ENCODE results near the gene CYP2A6.
"Not testable (repeated sequence)": the region's sequence is repeated elsewhere in the genome, so short reads cannot be mapped to it uniquely, and the experiment has no call there.

Gene CYP2A6

DNA sequence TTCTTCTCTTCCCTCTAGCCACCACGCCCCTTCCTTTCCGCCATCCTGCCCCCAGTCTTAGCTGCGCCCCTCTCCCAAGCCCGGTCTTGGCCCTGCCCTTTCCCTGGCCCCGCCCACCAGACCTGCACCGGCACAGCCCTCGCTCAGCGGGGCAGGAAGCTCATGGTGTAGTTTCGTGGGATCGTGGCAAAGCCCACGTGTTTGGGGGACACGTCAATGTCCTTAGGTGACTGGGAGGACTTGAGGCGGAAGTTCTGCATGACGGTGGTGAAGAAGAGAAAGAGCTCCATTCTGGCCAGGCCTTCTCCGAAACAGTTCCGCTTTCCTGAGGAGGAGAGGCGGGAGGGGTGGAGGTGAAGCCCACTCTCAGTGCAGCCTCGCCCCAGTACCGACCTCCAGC is 6.6 kb downstream of the CYP2A6 start:
- peak; percentile 86 for DNase-seq

DNA sequence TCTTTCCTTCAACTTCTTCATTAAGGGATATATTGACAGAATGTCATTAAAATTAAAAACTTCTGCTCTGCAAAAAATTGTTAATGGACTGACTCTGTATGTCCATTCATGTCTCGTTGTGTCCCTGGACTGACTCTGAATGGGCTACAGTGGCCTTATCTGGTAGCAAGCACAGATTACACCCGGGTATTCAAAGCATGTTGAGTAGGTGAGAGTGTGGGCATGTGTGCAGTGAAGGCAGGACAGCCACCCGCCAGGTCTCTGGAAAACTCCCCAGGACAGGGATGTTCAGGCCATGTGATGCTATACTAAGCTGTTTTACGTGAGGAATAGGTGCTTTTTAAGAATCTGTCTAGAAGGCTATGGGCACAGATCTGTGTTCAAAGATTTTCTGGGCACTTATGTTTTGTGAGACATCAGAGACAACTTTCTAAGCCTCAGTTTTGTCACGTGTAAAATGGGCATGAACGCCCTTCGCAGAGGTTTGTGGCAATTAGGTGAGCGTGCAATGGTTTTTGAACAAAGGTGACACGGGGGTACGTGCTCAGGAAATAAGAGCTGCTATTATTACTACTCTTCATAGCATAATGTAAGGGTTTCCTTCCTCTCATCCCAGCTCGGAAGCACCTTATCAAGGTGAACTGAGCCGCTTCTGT is 7.1 kb downstream of the CYP2A6 start:
- not testable (repeated sequence) for DNase-seq

DNA sequence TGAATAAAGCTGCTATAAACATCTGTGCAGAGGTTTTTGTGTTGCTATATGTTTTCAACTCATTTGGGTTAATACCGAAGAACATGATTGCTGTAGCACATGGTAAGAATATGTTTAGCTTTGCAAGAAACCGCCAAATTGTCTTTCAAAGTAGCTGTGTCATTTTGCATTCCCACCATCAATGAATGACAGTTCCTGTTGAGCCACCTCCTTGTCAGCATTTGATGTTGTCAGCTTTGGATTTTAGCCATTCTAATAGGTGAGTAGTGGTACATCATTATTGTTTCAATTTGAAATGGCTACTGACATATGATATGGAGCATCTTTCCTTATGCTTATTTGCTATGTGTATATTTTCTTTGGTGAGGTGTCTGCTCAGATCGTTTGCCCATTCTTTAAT is 8.2 kb downstream of the CYP2A6 start:
- DNase-seq = not testable (repeated sequence)

DNA sequence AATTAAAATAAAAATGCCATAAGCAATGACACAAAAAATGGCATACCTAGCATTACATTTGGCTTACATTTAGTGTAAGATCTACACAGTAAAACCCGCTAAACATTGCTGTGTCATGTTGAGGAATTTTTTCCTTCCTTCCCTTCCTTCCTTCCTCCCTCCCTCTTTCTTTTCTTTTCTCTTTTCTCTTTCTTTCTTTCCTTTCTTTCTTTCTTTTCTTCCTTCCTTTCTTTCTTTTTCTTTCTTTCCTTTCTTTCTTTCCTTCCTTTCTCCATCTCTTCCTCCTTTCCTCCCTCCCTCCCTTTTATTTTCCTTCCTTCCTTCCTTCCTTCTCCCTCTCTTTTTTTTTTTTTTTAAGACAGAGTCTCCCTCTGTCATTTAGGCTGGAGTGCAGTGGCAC is 11.8 kb downstream of the CYP2A6 start:
- not testable (repeated sequence) for DNase-seq

DNA sequence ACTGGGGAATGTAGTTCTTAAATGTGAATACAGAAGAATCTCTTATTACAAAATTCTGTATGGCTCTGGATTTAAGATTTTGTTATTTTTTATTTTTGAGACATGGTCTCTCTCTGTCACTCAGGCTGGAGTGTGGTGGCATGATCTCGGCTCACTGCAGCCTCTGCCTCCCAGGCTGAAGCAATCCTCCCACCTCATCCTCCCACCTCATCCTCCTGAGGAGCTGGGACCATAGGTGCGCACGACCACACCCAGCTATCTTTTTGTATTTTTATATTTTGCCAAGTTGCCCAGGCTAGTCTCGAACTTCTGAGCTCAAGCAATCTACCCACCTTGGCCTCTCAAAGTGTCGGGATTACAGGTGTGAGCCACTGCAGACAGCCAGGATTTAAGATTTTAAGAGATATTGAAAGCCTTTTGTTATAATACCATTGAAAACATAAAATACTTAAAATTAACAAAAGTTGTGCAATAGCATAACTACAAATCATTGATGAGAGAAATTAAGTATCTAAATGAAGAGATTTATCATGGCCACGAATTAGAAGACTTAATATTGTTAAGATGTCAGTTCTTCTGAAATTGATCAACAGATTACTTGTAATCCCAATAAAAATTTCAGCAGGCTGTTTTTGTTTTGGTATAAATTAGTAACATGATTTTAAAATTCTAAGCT is 13.4 kb downstream of the CYP2A6 start:
- DNase-seq = no peak

DNA sequence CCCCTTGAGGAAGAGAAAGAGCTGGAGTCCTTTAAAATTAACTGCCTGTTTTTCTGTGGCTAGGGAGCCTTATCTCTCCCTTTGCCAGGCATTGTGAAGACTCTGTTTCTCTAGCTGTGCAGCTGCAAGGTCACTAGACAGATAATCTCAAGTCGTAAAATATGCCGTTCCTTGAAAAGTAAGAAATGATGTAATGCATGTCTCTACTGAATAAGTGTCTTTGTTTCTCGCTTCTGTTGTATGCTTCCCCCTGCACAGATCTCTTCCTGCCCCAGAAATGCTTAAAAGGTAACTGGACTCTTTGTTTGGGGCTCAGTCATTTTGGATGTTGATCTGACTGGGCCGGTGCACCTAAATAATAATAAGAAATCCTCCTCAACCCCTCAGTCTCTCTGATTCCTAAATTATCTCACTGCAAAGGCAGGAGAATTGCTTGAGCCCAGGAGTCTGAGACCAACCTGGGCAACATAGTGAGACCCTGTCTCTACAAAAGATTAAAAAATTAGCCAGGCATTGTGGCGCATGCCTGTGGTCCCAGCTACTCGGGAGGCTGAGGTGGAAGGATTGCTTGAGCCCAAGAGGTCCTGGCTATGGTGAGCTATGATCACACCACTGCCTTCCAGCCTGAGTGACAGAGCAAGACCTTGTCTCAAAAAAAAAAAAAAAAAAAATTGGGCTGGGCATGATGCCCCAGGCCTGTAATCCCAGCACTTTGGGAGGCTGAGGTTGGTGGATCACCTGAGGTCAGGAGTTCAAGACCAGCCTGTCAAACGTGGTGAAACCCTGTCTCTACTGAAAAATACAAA is 16.3 kb downstream of the CYP2A6 start:
- DNase-seq = peak; percentile 1

DNA sequence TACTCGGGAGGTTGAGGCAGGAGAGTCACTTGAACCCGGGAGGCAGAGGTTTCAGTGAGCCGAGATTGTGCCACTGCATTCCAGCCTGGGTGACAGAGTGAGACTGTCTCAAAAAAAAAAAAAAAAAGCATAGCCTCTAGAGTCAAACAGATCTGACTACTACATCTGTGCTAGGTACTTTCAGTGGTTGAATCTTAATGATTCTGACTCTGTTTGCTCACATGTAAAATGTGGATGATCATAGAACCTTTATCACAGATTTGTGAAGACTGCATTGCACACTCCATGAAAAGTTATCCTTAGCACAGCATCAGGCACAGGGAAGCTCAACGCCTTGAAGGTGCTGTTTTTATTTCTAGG is 17.8 kb downstream of the CYP2A6 start:
- not testable (repeated sequence) for DNase-seq

DNA sequence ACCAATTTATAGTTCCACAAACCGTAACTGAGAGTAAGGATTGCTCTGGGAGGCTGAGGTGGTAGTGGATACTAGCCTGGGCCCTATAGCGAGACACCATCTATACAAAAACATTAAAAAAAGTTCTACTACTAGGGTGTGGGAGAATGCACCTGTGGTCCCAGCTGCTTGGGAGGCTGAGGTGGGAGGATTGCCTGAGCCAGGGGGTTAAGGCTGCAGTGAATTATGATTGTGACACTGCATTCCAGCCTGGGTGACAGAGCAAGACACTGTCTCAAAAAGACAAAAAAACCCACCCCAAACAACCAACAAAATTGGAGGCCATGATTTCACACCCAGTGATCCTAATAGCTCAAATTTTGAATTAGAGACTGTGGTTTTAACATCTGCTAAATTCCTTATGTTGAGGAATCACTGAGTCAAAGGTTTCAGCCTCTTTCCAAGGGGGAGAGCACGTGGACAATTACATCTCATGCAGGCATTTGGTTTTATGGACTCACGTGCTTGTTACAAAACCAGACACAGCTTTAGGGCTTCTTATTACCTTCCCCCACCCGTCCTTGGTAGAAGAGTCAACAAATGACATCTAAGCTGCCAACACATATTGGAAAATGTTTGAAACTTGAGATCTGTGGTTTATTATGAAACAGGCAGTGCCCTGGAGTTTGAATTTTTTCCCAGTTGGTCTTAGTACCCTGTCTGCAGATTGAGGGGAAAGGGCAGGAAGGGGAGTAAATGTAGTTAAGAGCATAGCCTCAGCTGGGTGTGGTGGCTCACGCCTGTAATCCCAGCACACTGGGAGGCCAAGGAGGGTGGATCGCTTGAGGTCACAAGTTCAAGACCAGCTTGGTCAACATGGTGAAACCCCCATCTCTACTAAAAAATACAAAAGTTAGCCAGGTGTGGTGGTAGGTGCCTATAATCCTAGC is 18.5 kb downstream of the CYP2A6 start:
- peak; percentile 2 for DNase-seq

DNA sequence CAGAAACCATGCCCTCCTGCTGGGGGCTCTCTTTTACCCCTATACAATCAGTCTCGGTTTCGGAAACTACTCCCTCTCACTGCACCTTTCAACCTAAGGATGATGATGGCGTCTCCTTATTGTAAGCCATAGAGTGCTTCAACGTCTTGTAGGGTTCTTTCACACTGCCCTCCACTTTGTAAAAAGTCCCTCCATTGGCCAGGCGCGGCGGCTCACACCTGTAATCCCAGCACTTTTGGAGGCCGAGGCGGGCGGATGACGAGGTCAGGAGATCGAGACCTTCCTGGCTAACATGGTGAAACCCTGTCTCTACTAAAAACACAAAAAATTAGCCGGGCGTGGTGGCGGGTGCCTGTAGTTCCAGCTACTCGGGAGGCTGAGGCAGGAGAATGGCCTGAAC is 19.5 kb downstream of the CYP2A6 start:
- DNase-seq = not testable (repeated sequence)

DNA sequence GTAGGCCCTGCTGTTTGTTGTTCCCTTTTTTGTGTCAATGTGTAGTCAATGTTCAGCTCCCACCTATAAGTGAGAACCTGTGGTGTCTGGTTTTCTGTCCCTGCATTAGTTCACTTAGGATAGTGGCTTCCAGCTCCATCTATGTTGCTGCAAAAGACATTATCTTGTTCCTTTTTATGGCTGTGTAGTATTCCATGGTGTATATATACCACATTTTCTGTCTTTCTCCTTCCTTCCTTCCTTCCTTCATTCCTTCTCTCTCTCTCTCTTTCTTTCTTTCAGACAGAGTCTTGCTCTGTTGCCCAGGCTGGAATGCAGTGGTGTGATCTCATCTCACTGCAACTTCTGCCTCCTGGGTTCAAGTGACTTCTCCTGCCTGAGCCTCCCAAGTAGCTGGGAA is 21.0 kb downstream of the CYP2A6 start:
- no peak for DNase-seq

DNA sequence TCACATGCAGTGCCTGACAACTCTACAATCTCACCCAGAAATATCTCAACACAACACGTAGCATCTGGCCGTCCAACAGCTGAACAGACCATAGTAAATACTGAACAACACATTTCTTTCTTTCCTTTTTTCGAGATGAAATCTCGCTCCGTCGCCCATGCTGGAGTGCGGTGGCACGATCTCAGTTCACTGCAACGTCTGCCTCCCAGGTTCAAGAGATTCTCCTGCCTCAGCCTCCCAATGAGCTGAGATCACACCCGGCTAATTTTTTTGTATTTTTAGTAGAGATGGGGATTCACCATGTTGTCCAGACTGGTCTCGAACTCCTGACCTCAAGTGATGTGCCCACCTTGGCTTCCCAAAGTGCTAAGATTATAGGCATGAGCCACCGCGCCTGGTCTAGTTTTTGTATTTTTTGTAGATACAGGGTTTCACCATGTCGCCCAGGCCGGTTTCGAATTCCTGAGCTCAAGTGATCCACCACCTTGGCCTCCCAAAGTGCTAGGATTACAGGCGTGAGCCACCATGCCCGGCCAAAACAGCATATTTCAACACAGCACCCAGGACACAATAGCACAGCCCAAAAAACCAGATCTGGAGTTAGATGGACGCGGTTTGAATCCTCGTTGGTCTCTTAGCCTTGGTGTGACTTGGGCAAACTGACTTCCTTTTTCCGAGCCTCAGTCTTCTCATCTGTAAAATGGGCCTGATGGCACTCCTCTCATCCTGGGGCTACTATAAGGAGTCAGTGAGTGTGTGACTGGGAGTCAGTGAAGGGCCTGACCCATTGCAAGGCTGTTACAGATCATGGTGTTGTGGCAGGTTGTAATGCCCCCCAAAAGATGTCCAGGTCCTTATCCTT is 22.6 kb downstream of the CYP2A6 start:
- no peak for DNase-seq

DNA sequence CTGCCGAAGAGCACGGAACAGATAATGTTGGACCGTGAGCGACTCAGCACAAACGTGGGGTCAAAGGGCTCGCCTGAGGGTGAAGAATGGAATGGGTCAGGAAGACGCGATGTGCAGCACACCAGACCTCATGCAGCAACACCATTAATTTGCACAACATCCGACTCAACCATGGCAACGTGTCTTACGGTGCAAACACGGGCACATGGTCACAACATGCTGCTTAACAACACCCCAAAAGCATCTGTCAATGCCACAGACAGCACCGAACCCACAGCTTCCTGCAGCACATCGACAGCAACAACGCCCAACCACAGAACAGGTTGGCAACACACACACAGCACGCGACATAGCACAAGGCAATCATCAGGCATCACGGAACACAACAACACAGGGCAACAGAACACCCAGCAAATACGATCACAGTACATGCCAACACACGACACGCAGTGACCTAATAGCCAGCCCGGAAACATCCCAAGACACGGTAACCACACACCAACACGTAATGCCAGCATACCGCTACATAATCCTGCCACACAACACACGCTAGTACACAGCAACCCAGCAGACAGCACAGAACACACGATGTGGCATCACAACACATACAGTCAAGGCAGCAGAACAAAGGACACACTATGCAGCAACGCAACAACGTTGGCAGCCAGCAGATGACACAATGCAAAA is 23.4 kb downstream of the CYP2A6 start:
- peak; percentile 63 for DNase-seq

DNA sequence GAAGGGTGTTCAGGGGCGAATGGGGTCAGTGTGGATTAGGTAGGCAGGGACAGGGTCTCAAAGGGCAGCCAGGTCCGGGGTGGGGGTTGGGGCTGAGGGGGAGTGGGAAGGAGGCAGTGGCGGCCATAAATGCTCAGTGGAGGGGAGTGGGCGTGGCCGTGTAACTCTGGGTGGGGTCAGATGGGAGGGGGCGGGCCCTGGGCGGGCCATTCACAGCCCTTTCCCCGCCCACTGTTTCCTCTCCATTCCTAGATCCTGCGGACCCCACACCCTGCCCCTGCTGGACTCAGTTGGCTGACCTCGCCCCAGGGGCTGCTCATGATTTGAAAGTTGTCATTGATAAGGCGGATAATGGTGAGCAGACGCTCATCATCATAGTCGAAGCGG is 23.9 kb downstream of the CYP2A6 start:
- DNase-seq = not testable (repeated sequence)

DNA sequence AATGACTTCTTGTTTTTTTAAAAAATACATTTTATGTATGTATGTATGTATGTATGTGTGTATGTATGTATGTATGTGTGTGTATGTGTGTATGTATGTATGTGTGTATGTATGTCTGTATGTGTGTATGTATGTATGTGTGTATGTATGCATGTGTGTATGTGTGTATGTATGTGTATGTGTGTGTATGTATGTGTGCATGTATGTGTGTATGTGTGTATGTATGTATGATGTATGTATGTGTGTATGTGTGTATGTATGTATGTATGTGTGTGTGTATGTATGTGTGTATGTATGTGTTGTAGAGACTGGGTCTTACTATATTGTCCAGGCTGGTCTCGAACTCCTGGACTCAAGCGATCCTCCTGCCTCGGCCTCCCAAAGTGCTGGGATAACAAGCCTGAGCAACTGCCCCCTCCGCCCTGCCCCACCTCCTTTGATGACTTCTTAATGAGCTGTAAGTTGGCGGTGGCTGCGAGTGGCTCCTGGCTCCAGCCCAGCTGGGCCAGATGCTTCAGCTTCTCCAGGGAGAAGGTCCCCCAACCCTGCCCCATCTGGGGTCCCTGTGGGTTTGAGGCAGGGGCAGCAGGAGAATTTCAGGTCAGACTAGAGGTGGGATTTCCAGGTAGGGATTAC is 24.7 kb downstream of the CYP2A6 start:
- DNase-seq = not testable (repeated sequence)

DNA sequence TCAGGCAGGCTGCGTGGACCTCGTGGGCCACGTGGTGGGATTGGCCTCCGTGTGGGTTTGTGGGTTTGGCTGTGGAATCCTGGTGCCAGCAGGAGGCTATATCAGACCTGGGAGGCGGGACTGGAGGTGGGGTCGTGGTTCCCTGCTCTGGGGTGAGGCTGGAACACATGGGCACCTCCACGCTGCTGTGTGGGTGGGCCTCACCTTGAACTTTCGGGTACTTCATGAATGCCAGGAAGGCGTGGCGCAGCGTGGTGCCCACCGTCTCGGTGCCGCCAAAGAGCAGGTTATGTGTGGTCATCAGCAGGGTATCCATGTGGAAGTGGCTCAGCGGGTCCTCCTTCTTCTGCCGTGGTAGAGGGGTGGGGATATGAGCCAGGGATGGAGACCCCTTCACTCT is 25.3 kb downstream of the CYP2A6 start:
- not testable (repeated sequence) for DNase-seq

DNA sequence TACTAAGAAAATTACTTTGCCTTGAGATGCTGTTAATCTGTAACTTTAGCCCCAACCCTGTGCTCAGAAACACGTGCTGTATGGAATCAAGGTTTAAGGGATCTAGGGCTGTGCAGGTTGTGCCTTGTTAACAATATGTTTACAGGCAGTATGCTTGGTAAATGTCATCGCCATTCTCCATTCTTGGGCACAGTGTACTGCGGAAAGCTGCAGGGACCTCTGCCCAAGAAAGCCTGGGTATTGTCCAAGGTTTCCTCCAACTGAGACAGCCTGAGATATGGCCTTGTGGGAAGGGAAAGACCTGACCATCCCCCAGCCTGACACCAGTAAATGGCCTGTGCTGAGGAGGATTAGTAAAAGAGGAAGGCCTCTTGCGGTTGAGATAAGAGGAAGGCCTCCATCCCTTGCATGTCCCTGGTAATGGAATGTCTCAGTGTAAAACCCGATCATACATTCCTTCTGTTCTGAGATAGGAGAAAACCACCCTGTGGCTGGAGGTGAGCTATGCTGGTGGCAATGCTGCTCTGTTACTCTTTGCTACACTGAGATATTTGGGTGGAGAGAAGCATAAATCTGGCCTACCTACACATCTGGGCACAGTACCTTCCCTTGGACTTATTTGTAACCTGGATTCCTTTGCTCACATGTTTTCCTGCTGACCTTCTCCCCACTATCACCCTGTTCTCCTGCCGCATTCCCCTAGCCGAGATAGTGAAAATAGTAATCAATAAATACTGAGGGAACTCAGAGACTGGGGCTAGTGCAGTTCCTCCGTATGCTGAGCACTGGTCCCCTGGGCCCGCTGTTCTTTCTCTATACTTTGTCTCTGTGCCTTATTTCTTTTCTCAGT is 27.3 kb downstream of the CYP2A6 start:
- peak; percentile 8 for DNase-seq

DNA sequence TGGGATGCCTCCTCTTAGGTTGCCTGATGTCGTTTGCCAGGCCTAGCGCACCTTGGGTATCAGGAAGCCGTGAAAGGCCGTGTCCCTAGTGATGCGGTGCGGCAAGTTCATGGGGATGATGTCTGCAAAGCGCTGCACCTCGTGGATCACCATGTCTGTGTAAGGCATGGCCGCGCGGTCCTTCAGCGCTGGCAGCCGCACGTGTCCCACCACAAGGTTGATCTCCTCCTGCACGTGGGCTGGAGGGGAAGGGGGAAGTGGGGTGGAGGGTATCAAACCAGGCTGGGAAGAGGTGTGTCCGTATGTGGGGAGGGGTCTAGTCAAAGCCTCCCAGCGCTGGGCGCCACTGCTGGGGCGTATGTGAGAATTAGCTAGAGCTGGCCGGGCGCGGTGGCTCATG is 28.1 kb downstream of the CYP2A6 start:
- DNase-seq = peak; percentile 13

DNA sequence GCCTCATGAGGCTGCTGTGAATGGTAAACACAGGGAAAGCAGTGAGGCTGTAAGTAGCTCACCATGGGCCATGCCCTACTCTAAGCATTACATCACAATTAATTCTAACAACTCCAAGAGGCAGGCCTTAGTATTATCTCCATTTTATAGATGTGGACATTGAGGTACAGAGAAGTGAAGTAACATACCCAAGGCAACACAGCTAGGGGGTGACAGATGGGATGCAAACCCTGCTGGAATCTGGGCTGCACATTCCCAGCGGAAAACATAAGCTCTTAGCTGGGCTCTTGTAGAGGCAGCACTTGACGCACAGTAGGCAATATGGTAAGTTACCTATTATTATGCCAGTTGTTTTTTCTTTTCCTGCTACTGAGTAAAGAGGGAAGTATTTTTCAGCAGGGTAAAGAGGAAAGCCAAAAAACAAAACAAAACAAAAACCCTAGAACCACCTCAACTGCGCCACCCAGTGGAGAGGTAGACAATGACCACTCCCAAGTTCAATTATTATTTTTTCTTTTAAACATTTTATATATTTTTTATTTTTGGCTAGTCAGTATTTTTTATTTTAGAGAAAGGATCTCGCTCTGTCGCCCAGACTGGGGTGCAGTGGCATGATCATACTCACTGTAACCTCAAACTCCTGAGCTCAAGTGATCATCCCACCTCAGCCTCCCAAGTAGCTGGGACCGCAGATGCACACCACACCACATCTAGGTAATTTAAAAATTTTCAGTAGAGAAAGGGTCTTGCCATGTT is 30.6 kb downstream of the CYP2A6 start:
- DNase-seq = peak; percentile 72

Data from activated T-cell treated with anti-CD3 and anti-CD28 coated beads, Interleukin-2, amount 50 U/mL, for 1 hour (primary cell).